ENCODE results near the gene HOXC13.

Gene HOXC13

DNA sequence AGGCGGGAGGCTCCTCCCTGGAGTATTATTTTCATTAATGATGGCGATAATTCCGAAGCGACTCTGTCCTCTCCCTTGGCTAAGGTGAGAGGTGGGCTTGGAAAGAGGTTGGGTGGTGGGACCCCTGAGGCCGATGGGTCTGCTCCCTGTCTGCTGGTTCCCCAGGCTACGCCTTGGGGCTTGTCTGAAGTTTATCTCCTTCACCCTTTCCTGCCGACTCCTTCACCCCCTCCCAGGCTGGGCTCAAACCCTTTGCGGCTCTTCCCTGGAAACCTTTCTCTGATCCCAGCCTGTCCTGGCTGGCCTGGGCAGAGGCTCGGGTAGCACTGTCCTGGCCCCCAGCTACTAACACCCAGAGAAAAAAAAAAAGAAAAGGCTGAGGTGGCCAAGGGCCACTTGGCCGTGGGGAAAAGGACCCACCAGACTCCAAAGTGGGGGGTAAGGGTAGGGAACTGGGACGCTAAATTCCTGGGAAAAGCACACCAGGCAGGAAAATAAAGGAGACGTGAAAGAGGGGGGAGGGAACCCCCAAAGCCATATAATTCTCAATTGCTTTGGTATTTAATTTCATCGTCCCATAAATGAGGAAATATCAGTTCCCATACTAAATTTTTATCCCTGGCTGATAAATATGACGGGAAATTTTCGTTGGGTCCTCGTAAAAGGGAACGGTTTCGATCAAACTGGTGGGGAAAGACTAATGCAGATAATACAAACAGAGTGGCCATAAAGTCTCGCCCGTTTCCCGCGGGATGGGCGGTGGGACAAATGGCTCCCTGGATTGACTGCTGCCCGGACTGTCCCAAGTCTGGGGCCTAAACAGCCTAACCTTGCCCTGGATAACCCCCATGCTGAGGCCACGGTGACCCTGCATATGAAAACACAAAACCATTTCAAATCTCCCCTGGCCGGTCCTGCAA is 44.3 kb downstream of the HOXC13 start:
- DNase-seq: no peak

DNA sequence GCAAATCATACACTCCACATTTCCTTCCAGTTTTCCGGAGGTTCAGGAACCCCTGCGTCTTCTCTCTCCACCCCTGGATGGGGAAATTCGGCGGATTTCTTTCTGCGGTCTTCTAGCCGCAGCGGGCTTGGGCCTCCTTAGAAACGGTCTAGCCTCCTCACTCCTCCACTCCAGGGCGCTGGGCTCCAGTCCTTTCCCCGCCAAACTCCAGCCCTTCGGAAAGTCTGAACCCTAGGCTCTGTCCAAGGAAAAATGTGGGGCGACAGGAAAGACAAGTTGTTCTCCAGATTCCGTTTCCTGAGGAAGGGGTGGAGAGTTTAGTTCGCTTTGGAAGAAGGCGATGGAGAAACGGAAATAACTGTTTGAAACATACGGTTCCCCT is 44.9 kb downstream of the HOXC13 start:
- DNase-seq: peak; percentile 69

DNA sequence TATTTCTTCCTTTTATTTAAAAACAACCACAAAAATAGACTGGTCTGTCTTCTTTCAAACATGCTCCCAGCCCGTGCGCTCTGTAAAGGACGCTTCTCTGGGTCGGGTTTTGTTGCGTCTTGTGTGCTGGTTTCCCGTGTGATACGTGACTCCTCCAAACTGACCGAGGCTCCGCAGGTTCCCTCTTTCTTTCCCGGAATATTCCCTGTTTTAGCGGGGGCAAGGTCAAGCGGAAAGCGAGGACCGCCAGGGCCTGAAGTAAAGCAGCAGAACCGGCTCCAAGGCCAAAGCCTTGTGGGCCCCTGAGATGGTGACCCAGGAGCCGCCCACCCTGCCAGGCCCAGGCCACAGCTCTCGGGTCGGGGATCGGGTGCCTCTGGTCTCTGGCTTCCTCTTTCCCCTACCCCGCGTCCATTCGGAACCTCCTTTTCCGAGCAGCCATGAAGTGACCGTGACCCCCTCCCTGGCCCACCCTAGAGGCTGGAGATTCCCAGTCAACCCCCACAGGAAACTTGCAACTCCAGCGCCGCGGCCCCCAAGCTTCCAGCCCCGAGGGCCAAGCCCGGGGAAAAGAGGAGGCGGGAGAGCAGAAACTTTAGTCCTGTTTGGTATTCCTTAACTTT is 45.4 kb downstream of the HOXC13 start:
- DNase-seq: peak; percentile 23

DNA sequence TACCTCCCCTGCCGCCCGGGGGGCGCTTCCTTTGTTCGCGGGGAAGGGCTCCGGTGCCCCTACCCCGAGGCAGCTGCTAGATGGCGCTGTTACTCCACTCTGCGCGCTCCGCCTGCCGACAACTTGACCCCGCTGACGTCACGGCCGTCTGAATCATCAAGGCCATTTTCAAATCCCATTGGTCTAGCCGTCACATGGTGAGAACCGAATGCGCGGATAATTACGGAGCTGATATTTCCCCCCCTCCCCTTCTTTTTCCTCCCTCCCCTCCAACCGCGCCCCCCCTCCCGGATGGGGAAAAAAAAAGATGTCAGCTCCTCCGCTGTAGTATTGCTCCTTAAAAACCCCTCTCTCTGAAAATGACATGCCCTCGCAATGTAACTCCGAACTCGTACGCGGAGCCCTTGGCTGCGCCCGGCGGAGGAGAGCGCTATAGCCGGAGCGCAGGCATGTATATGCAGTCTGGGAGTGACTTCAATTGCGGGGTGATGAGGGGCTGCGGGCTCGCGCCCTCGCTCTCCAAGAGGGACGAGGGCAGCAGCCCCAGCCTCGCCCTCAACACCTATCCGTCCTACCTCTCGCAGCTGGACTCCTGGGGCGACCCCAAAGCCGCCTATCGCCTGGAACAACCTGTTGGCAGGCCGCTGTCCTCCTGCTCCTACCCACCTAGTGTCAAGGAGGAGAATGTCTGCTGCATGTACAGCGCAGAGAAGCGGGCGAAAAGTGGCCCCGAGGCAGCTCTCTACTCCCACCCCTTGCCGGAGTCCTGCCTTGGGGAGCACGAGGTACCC is 46.5 kb downstream of the HOXC13 start, which contains the start of gene HOXC10:
Gene HOXC10 (plus strand): TSS at position 246 of the 791 bp plus-strand sequence. CDS start 114 bp downstream, at position 360.
- DNase-seq: peak; percentile 87

DNA sequence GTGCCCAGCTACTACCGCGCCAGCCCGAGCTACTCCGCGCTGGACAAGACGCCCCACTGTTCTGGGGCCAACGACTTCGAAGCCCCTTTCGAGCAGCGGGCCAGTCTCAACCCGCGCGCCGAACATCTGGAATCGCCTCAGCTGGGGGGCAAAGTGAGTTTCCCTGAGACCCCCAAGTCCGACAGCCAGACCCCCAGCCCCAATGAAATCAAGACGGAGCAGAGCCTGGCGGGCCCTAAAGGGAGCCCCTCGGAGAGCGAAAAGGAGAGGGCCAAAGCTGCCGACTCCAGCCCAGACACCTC is 47.0 kb downstream of the HOXC13 start:
- no peak for DNase-seq

DNA sequence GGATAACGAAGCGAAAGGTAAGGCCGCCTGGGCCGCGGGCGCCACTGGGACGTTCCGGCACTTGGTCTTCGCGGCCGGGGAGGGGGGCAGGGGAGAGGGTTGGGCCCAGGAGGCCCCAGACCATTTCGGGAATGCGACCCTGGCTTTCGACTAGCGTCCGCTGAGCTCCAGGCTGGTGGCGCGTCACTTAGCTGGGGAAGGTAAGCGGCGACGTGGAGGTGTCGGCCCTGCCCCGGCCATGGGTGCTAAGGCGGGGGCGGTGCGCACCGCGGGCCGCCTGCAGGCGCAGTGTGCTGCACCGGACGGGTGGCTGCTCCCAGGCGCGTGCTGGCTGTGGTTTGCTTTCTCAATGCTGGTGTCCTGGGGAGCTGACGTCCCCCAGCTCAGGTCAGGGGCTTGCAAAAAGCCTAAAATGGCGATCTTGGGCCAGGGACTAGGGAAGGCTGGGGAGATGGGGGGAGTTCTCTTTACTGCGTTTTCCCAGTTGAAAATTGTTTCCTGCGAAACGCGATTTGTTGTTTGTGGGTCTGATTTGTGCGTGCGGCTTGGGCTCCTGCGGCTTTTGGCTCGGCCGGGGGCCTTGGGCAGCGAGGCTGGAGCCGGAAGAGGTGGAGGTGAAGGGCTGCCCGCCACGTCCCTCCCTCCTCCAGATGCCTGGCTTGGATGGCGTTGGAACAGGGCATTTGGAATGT is 47.5 kb downstream of the HOXC13 start:
- no peak for DNase-seq

DNA sequence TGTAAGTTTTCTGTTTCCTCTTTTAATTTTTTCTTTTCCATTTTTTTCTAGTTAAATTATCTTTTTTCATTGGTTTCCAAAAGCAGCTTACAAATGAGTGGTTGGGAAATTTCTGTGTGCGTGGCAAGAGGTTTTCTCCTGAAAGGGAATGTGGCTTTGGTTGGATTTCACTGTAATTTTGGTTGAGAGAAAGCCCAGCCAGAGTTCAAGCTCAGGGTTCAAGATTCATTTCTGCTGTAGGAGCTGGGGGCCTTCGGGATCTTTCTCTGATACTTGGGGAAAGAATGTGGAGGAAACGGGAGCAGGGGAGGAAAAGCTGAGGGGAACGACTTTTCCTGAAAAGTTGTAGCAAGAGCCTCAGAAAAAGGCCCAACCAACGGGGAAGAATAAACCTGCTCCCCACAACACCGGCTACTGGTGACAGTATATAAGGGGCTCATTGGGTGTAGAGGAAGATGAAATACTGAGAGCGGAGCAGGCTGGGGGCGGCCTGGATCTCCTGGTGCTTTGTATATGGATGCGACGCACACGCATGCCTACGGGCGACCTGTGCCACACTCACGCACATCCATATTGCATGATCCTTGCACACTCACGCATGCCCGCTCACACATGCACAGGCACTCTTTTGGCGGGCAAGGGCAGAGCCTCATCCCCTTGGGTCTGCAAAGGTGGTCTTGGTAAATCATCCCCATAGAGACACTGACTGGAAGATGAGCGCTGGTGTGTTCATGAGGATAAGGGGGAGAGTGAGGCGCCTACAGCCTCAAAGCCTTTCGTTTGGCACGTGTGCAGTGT is 48.3 kb downstream of the HOXC13 start:
- no peak for DNase-seq

DNA sequence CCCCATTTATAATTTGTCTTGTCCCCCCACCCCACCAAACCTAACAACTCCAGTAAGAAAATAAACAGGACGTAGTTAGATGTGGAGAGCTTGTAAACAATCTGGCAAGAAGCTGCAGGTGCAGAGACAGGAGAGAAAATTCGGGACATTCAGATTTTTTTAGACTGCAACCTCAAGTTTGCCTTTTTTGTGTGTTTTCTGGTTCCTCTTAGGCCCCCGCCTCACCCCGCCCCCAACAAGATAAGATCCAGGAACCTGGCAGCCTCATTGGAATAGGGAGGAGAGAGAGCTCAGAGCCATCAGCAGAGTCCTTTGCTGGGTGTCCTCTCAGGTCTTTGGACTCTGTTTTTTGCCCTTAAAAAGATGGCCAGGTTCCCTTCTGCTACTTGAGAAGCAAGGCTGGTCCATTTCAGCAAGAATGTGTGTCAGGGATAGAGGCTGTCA is 49.2 kb downstream of the HOXC13 start:
- no peak for DNase-seq

DNA sequence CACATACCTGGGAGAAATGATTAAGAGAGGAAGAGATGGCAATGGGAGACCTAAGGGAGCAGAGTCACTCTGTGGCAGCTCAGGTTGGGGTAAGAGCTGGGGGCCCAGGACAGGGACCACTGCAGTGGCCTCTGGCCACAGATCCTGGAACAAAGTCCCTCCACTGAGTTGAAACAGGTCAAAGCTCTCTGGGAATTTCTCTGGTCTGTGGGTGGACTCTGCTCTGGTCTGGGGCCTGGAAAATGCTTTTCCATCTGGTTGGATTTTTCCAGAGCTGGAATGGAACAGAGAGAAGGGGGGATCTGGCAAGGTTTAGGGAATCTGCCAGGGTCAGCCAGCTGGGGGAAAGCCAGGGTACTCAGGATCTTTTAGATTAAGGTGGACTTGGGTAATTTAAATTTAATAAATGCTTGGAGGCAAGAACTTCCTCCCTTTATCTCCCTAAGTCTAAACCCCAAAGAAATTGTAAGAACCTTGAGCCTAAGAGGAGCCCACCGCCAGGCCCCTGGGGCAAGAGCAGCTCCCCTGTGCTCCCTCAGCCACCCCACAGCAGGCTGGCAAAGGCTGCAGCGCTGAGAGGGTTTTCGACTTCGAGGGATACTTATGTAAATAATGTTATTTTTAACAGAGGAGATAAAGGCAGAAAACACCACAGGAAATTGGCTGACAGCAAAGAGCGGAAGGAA is 50.1 kb downstream of the HOXC13 start:
- no peak for DNase-seq

DNA sequence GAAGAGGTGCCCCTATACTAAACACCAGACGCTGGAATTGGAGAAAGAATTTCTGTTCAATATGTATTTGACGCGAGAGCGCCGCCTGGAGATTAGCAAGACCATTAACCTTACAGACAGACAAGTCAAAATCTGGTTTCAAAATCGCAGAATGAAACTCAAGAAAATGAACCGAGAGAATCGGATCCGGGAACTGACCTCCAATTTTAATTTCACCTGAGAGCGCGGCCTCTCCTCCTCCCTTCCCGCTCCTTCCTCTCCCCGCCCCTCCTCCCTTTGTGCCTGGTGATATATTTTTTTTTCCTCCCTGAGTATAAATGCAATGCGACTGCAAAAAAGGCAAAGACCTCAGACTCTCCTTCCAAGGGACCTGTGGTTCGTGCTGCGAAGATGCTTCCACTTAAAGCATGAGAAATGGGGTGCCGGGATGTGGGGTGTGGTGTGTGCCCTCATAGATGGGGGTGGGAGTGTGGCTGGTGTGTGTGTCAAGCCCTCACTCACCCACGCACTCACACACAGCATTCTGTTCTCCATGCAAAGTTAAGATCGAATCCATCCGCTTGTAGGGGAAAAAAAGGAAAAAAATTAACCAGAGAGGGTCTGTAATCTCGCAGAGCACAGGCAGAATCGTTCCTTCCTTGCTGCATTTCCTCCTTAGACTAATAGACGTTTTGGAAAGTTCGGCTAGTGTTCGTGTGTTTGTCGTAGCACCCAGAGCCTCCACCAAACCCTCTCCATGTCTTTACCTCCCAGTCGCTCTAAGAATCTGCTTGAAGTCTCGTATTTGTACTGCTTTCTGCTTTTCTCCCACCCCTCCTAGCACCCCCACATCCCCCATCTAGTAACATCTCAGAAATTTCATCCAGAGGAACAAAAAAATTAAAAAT is 50.8 kb downstream of the HOXC13 start:
- peak; percentile 78 for DNase-seq

DNA sequence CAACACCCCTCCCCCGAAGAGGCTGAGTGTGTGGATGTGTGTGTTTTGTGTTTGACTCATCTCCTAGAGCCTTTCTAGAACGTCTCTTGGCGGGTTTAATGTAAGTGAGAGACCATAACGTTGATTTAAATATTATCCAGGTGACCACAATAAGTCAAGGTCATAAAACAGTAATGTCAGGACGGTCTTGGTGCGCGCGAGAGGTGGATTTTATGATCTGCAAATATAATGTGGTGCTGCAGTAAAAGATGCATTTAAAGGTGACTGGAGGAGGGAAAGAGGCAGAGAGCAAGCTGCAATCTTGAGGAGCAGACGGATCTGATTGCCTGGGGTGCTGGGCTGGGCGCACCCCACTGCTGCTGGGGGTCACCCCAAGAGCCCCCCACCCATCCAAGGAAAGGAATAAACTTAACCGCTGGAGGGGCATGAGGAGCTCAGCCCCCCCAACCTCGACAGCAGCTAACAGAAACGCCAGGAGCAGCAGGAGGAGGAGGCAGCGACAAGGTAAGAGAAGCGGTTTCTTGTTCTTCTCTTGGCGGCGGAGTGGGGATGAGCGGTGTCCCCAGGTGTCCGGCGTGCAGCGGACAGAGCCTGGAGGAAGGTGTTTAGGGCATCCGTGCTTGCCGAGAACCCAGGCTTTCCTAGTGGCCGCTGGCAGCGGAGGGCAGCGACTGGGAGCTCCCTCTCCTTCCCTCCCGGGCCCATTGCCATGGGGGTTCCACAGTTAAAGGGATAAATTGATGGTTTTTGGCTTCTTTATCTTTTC is 51.9 kb downstream of the HOXC13 start:
- DNase-seq: no peak

DNA sequence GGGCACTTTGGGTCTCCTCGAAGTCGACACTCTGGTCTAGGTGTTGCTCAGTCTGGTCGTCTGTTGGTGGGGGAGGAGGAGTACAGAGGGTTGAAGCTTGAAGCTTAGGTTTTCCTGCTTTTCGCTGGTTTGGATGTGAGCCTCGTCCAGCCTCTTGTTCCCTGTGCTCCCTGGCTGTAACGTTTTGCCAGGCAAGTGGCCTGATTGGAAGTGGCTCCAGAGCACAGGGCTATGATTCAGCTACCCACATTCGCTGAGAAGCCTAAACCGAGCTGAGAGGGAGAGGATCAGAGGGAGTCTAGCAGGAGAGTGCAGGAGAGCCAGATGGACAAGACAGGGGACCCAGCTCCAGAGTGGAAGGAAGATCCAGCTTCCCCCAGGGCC is 52.4 kb downstream of the HOXC13 start:
- no peak for DNase-seq

DNA sequence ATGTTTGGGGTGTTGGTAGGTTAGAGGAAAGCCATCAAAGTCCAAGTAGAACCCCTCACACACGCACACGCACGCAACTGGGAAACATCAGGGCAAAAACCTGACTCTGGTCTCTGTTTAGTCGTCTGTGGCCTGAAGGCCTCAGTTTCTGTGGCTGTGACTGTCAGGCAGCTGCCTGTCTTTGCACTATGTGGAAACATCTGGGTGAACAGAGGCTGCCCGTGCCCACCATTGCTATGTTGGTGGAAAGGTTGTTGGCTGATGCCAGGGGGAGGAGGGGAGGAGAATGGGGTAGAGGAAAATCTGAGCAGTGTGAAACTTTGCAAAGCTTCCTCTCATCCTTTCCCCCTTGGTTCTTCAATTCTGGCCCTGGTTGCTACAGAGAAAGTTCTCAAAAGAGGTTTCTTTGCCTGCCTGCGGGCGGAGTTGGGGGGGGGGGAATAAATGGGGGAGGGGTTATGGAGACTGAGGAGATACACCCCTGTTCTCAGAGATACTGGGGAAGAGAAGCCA is 53.8 kb downstream of the HOXC13 start:
- no peak for DNase-seq

DNA sequence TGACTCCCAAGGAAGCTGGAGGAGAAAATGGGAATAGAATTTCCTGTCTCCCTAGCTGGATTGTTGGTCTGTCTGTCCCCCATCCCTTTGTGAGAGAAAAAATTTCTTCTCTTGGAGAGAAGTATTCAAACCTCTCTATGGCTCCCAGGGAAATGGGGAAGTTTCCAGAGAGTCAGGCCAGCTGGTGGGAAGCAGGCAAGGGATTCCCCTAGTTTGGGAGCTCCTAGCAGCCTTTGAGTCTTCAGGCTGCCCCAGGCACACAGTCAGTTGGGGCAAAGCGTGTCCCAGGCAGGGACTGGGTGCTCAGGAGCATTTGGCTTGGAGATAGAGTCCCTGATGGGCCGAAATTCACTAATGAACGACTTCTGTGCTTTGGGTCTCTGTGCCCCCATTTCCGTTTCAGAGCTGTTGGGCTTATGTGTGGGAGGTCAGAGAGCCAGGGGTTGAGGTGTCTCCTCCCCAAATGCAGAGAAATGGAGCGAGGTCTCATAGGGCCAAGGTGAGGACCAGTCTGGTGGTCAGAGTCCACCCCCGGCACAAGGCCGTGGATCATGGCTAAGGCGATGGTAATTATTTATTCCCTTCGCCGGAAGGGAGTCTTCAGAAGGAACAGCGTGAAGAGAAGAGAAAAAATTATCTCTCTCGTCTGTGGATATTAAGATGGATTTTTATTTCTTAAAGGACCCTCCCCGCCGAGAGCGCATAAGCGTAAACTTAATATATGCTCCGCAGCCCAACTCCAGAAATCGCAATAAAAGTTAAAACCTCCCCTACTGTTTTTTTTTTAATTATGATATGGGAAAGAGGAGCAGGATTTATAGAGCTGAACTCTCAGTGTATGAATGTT is 54.8 kb downstream of the HOXC13 start:
- no peak for DNase-seq

DNA sequence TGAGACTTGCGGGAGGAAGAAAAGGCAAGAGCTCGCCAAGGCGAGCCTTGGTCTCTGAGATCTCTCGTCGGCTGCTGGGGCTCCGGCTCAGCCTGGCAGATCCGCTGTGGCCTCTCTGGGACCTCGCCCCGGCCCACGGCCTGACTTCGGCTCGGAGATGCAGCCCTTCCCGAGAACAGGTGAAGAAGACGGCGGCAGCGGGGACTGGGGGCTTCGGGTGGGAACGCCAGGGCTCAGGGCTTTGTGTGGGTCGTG is 55.3 kb downstream of the HOXC13 start:
- DNase-seq: no peak

DNA sequence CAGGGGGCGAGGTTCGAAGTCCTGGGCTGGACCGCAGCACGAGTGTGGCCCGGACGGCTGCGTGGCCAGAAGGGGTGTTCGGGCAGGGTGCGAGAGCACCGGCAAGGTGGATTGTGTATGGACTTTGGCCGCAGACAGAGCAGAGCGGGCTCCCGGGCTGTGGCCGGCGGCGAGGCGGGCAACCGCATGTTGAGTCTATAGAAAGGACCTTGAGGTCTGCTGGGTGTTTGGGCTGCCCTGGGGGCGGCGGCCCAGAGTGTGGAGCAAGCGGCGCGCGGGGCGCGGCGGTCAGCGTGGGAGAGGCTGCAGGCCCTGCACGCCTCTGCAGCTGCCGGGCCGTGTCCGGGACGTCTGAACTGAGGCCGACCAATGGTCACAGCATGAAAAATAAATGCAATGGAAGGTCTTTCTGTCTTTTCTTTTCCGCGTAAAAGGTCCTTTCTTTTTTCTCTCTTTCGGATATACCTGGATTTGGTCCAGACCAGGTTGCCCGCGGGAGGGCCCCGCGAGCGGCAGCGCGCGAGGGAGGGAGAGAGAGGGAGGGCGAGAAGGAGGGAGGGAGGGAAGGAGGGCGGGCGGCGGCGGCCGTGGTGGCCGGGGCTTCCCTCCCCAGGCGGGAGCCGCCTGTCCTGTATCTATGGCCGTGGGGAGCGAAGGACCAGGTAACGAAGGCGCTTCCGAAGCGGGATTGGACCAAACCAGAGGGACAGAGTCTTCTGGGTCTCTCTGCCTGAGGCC is 55.8 kb downstream of the HOXC13 start:
- DNase-seq: no peak

DNA sequence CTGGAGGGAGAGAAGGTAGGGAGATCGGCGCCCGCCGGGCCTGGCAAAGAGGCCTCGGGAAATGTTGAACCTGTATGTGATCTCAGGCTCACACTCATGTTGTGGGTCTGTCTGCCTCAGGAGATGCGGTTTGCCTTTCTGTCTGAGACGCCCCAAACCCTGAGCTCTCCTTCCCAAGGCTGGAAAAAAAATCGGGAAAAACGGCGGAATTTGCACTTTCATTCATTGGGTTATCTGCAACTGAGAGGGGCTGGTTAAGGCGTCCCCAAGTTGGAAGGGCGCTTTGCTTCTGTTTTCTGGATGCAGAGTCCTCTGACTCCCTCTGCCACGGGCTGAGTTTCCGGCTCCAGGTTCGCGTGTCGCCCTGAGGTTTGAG is 56.4 kb downstream of the HOXC13 start:
- no peak for DNase-seq

Measured in MV-4-11 (cell line).